ENCODE results near the gene ANO6. TPM values are rescaled to one million over a fixed set of nuclear protein-coding genes. Genes with fewer than 3 reads are reported as not detected.

ANO6 gene
- total RNA-seq, 3 donors from 2014 or later (not counting 1 experiment from before 2014, with no cell fraction given) = 26.6 to 31.0 (median 30.4) TPM

DNA sequence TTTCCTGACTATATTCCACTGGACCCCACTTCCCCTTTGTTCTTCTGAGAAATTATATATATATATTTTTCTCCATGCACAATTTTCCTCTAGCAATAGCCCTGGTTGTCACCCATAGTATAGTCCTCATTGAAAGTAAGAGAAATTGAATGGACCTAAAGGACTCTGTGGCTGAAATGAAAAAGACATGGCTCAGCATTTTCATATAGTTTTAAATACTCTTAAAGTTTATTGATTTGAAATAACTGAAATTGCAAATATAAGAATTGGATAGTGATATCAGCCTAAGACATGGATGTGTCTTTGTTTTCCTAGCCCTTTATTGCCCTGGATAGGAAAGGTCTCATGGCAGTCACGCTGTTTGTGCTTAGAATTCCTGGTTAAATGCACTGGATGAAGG is 113.8 kb downstream of the ANO6 start:
- H3K36me3 Mint-ChIP-seq = no peaks in the 10 kb centered on the region
- H3K27ac Mint-ChIP-seq = no peak overlapping the region
- no peaks in the 10 kb centered on the region for H3K27me3 Mint-ChIP-seq (ENCODE audit: low read depth in 2 of 2)

DNA sequence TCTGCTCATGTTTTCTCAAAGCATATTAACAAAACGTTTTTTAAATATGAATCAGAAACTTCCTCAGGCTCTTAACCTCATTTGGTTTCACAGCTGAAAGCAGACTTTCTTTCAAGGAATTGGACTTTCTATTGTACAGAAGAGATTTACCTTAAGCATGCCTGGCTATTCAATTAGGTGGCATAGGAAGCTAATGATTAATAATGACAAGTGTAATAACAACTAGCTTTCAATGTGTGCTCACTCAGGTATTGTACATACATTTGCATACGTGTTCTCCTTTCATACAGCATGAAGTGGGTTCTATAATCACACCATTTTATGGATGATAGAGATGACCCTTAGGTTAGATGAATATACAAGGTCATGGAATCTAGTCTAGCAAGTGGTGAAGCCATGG is 115.7 kb downstream of the ANO6 start:
- no peaks in the 10 kb centered on the region for H3K36me3 Mint-ChIP-seq
- TF ChIP-seq, protein P1, sequence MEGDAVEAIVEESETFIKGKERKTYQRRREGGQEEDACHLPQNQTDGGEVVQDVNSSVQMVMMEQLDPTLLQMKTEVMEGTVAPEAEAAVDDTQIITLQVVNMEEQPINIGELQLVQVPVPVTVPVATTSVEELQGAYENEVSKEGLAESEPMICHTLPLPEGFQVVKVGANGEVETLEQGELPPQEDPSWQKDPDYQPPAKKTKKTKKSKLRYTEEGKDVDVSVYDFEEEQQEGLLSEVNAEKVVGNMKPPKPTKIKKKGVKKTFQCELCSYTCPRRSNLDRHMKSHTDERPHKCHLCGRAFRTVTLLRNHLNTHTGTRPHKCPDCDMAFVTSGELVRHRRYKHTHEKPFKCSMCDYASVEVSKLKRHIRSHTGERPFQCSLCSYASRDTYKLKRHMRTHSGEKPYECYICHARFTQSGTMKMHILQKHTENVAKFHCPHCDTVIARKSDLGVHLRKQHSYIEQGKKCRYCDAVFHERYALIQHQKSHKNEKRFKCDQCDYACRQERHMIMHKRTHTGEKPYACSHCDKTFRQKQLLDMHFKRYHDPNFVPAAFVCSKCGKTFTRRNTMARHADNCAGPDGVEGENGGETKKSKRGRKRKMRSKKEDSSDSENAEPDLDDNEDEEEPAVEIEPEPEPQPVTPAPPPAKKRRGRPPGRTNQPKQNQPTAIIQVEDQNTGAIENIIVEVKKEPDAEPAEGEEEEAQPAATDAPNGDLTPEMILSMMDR (IDR thresholded peaks at IDR 0.05) = no peak
- no peak overlapping the region for H3K27ac ChIP-seq (ENCODE audit: low read length)
- WGBS (ENCODE audit: insufficient coverage) = 89% methylated on average over 2 of the region's 2 CpGs
- H3K27ac Mint-ChIP-seq = no peak overlapping the region
- intact Hi-C loops (cut with micrococcal nuclease) = no loop called here
- no peak overlapping the region for H3K4me3 Mint-ChIP-seq
- no peaks in the 10 kb centered on the region for H3K27me3 ChIP-seq (ENCODE audit: control insufficient read depth, insufficient read depth, low read length)
- DNase-seq (no peak), ATAC-seq (no peak)
- no peak overlapping the region for H3K4me3 ChIP-seq (ENCODE audit: low read length)
- peaks cover 8% of the 10 kb centered on the region for H3K36me3 ChIP-seq (ENCODE audit: control insufficient read depth, insufficient read depth, low read length)
- no peaks in the 10 kb centered on the region for H3K9me3 Mint-ChIP-seq
- no peaks in the 10 kb centered on the region for H3K4me1 ChIP-seq (ENCODE audit: control insufficient read depth, insufficient read depth, low read length)
- no peaks in the 10 kb centered on the region for H3K27me3 Mint-ChIP-seq (ENCODE audit: low read depth in 2 of 2)
- H3K4me1 Mint-ChIP-seq = peaks cover 7 to 16% of the 10 kb centered on the region in 2 donors
- H3K9me3 ChIP-seq (ENCODE audit: control insufficient read depth, insufficient read depth, low read length) = no peaks in the 10 kb centered on the region

More for the DNA sequence above, 113.8 kb downstream of the ANO6 start:
- TF ChIP-seq, protein P1 (IDR thresholded peaks at IDR 0.05) = no peak
- no peak for DNase-seq
- Mint-ChIP-seq H3K9me3 (no peaks in the 10 kb centered on the region), H3K4me3 (no peak overlapping the region), H3K4me1 (peaks cover 7 to 20% of the 10 kb centered on the region in 2 donors)
- Histone ChIP-seq H3K36me3 (ENCODE audit: control insufficient read depth, insufficient read depth, low read length) (peaks cover 8% of the 10 kb centered on the region), H3K4me3 (ENCODE audit: low read length) (no peak overlapping the region), H3K27ac (ENCODE audit: low read length) (no peak overlapping the region), H3K4me1 (ENCODE audit: control insufficient read depth, insufficient read depth, low read length) (no peaks in the 10 kb centered on the region), H3K27me3 (ENCODE audit: control insufficient read depth, insufficient read depth, low read length) (no peaks in the 10 kb centered on the region), H3K9me3 (ENCODE audit: control insufficient read depth, insufficient read depth, low read length) (no peaks in the 10 kb centered on the region)
- no peak for ATAC-seq
- intact Hi-C loops (cut with micrococcal nuclease) = no loop called here
- 100% methylated on average over 1 of the region's 1 CpG for WGBS (ENCODE audit: insufficient coverage)

DNA sequence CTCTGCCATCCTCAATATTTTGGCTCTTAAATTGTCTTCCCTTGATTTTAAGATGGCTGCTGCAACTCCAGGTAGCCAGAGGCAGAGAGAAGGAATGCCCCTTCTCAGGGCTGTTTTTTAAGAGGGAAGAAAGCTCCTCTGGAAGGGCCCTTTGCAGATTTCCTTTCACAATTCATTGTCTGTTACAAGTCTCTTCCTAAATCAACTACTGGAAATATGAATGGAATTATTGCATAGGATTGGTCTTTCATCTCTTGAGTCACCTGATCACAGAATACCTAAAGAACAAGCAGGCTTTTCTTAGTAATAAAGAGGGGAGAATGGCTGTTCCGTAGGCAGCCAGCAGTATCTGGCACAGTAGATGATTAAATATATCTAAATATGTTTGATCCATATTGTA is 118.5 kb downstream of the ANO6 start:
- H3K36me3 Mint-ChIP-seq = no peaks in the 10 kb centered on the region
- H3K27me3 Mint-ChIP-seq (ENCODE audit: low read depth in 2 of 2) = no peaks in the 10 kb centered on the region
- TF ChIP-seq, protein P1 (IDR thresholded peaks at IDR 0.05) = no peak
- Histone ChIP-seq H3K4me3 (ENCODE audit: low read length) (no peak overlapping the region), H3K27ac (ENCODE audit: low read length) (no peak overlapping the region), H3K9me3 (ENCODE audit: control insufficient read depth, insufficient read depth, low read length) (no peaks in the 10 kb centered on the region), H3K4me1 (ENCODE audit: control insufficient read depth, insufficient read depth, low read length) (no peaks in the 10 kb centered on the region), H3K27me3 (ENCODE audit: control insufficient read depth, insufficient read depth, low read length) (no peaks in the 10 kb centered on the region), H3K36me3 (ENCODE audit: control insufficient read depth, insufficient read depth, low read length) (peaks cover 8% of the 10 kb centered on the region)
- intact Hi-C loops (cut with micrococcal nuclease) = no loop called here
- no peak overlapping the region for H3K4me3 Mint-ChIP-seq
- no peak for ATAC-seq
- DNase-seq = no peak
- no CpG with 5 or more reads among the region's 1 CpG for WGBS (ENCODE audit: insufficient coverage)
- H3K27ac Mint-ChIP-seq = peak overlapping the region in 1 of 2 donors; percentile 43
- no peaks in the 10 kb centered on the region for H3K9me3 Mint-ChIP-seq
- no peaks in the 10 kb centered on the region for H3K4me1 Mint-ChIP-seq

DNA sequence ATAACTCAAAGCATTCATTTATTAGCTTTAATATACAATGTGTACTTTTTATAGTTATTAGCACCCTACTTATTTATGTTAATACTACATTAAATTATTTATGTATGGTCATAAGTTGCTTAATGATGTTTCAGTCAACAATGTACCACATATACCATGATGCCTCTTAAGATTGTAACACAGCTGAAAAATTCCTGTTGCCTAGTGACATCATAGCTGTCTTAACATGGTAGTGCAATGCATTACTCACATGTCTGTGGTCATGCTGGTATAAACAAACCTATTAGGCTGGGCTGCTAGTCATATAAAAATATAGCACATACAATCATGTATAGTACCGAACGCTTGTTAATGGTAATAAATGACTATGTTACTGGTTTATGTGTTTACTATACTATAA is 120.4 kb downstream of the ANO6 start:
- Mint-ChIP-seq H3K4me3 (no peak overlapping the region), H3K27me3 (ENCODE audit: low read depth in 2 of 2) (no peaks in the 10 kb centered on the region), H3K27ac (no peak overlapping the region), H3K4me1 (no peaks in the 10 kb centered on the region), H3K36me3 (no peaks in the 10 kb centered on the region), H3K9me3 (no peaks in the 10 kb centered on the region)
- Histone ChIP-seq H3K36me3 (ENCODE audit: control insufficient read depth, insufficient read depth, low read length) (peaks cover 8% of the 10 kb centered on the region), H3K27me3 (ENCODE audit: control insufficient read depth, insufficient read depth, low read length) (no peaks in the 10 kb centered on the region), H3K4me3 (ENCODE audit: low read length) (no peak overlapping the region), H3K9me3 (ENCODE audit: control insufficient read depth, insufficient read depth, low read length) (no peaks in the 10 kb centered on the region), H3K27ac (ENCODE audit: low read length) (no peak overlapping the region), H3K4me1 (ENCODE audit: control insufficient read depth, insufficient read depth, low read length) (no peaks in the 10 kb centered on the region)
- DNase-seq = no peak
- TF ChIP-seq, protein P1 (IDR thresholded peaks at IDR 0.05) = no peak
- intact Hi-C loops (cut with micrococcal nuclease) = no loop called here
- peak in 2 of 3 donors; percentile 50 to 62 for ATAC-seq
- no CpG with 5 or more reads among the region's 2 CpGs for WGBS (ENCODE audit: insufficient coverage)
